ENCODE results near the gene KCNQ5.

The KCNQ5 gene

DNA sequence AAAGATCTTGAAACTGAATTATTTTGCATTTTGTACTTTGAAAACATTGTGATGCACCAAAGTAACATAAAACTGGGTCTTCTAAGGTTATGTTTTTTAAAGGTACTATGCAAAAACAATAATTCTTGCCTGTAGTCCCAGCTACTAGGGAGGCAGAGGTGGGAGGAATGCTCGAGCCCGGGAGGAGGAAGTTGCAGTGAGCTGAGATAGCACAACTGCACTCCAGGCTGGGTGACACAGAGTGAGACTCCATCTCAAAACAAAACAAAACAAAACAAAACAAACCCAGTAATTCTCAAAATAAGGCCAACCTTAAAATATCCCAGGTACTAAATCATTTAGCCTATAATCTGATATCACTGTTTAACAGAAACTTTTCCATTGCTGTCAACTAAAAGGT, 333.8 kb downstream of the KCNQ5 start:
- Histone ChIP-seq H3K27me3 (ENCODE audit: low read length) (no peaks in the 10 kb centered on the region), H2AFZ (ENCODE audit: low read depth, low read length, severe bottlenecking) (no peak overlapping the region), H3K4me2 (ENCODE audit: low read depth, low read length, poor library complexity, severe bottlenecking) (peak overlapping the region; percentile 2), H3K9me2 (replicated peaks; ENCODE audit: insufficient read depth, low read length) (no peaks in the 10 kb centered on the region), H3K36me3 (ENCODE audit: low read length) (no peaks in the 10 kb centered on the region), H3F3A (ENCODE audit: insufficient read depth) (no peaks in the 10 kb centered on the region), H3K79me2 (ENCODE audit: insufficient read depth, low read length) (no peaks in the 10 kb centered on the region), H3K4me3 (ENCODE audit: insufficient read depth, low read length, poor library complexity, severe bottlenecking) (no peak overlapping the region), H4K20me1 (ENCODE audit: low read depth, low read length) (no peaks in the 10 kb centered on the region), H3K9ac (ENCODE audit: low read length) (no peak overlapping the region), H3K9me3 (ENCODE audit: insufficient read depth, low read length) (no peaks in the 10 kb centered on the region), H3K27ac (ENCODE audit: low read depth, low read length) (no peak overlapping the region)
- TF ChIP-seq EZH2phosphoT487 (conservative IDR thresholded peaks at IDR 0.05; ENCODE audit: low read length) = no peak
- TF ChIP-seq, protein P1, sequence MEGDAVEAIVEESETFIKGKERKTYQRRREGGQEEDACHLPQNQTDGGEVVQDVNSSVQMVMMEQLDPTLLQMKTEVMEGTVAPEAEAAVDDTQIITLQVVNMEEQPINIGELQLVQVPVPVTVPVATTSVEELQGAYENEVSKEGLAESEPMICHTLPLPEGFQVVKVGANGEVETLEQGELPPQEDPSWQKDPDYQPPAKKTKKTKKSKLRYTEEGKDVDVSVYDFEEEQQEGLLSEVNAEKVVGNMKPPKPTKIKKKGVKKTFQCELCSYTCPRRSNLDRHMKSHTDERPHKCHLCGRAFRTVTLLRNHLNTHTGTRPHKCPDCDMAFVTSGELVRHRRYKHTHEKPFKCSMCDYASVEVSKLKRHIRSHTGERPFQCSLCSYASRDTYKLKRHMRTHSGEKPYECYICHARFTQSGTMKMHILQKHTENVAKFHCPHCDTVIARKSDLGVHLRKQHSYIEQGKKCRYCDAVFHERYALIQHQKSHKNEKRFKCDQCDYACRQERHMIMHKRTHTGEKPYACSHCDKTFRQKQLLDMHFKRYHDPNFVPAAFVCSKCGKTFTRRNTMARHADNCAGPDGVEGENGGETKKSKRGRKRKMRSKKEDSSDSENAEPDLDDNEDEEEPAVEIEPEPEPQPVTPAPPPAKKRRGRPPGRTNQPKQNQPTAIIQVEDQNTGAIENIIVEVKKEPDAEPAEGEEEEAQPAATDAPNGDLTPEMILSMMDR (IDR thresholded peaks at IDR 0.05; ENCODE audit: insufficient read depth, low read length, poor library complexity, severe bottlenecking) = no peak

DNA sequence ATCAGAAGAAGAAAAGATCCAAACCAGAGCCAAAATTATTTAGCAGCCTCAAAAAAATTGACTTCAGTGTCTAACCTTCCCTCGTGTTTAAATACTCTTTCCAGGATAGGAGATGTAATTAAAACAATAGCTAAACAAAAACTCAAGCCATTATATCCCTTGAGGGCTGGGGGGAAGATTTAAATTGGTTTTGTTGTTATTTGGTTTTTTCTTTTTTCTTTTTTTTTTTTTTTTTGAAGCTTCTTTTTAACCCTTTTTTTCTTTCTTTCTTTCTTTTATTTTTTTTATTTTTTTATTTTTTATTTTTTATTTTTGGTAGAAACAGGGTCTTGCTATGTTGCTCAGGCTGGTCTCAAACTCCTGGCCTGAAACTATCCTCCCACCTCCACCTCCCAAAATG, 334.4 kb downstream of the KCNQ5 start:
- H3F3A ChIP-seq (ENCODE audit: insufficient read depth) = no peaks in the 10 kb centered on the region
- no peaks in the 10 kb centered on the region for H4K20me1 ChIP-seq (ENCODE audit: low read depth, low read length)
- H3K27ac ChIP-seq (ENCODE audit: low read depth, low read length) = no peak overlapping the region
- no peak overlapping the region for H3K9ac ChIP-seq (ENCODE audit: low read length)
- peak overlapping the region; percentile 2 for H3K4me2 ChIP-seq (ENCODE audit: low read depth, low read length, poor library complexity, severe bottlenecking)
- H3K9me3 ChIP-seq (ENCODE audit: insufficient read depth, low read length) = no peaks in the 10 kb centered on the region
- TF ChIP-seq EZH2phosphoT487 (conservative IDR thresholded peaks at IDR 0.05; ENCODE audit: low read length) = no peak
- TF ChIP-seq, protein P1 (IDR thresholded peaks at IDR 0.05; ENCODE audit: insufficient read depth, low read length, poor library complexity, severe bottlenecking) = no peak
- H3K36me3 ChIP-seq (ENCODE audit: low read length) = no peaks in the 10 kb centered on the region
- no peaks in the 10 kb centered on the region for H3K9me2 ChIP-seq (replicated peaks; ENCODE audit: insufficient read depth, low read length)
- no peaks in the 10 kb centered on the region for H3K79me2 ChIP-seq (ENCODE audit: insufficient read depth, low read length)
- H3K27me3 ChIP-seq (ENCODE audit: low read length) = no peaks in the 10 kb centered on the region
- H2AFZ ChIP-seq (ENCODE audit: low read depth, low read length, severe bottlenecking) = no peak overlapping the region
- no peak overlapping the region for H3K4me3 ChIP-seq (ENCODE audit: insufficient read depth, low read length, poor library complexity, severe bottlenecking)

DNA sequence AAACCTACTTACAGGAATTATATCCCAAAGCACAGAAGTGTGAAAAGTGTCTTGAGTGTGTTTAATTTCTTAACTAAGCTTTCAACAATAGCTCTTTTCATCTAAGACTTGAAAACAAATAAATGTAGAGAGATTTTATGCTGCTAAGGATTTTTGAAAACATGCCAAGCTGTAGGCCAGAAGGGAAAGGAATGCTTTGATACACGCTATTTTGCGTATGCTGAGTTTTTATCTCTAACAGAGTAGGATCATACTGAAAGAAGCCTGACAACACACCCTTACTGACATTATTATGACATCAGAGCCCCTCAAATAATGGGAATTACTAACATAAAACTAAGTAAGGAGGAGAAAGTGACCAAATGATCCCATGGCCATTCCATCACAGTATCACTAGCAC, 338.0 kb downstream of the KCNQ5 start:
- no peaks in the 10 kb centered on the region for H3K9me2 ChIP-seq (replicated peaks; ENCODE audit: insufficient read depth, low read length)
- H3K4me2 ChIP-seq (ENCODE audit: low read depth, low read length, poor library complexity, severe bottlenecking) = no peak overlapping the region
- H3F3A ChIP-seq (ENCODE audit: insufficient read depth) = 0 out of 2 replicates have a peak, but pooled peaks cover 2% of the 10 kb centered on the region
- no peak overlapping the region for H3K4me3 ChIP-seq (ENCODE audit: insufficient read depth, low read length, poor library complexity, severe bottlenecking)
- no peaks in the 10 kb centered on the region for H3K9me3 ChIP-seq (ENCODE audit: insufficient read depth, low read length)
- H3K79me2 ChIP-seq (ENCODE audit: insufficient read depth, low read length) = no peaks in the 10 kb centered on the region
- H3K36me3 ChIP-seq (ENCODE audit: low read length) = no peaks in the 10 kb centered on the region
- H3K27ac ChIP-seq (ENCODE audit: low read depth, low read length) = no peak overlapping the region
- H3K27me3 ChIP-seq (ENCODE audit: low read length) = no peaks in the 10 kb centered on the region
- H4K20me1 ChIP-seq (ENCODE audit: low read depth, low read length) = no peaks in the 10 kb centered on the region
- TF ChIP-seq EZH2phosphoT487 (conservative IDR thresholded peaks at IDR 0.05; ENCODE audit: low read length) = no peak
- TF ChIP-seq, protein P1 (IDR thresholded peaks at IDR 0.05; ENCODE audit: insufficient read depth, low read length, poor library complexity, severe bottlenecking) = no peak
- H2AFZ ChIP-seq (ENCODE audit: low read depth, low read length, severe bottlenecking) = no peak overlapping the region
- H3K9ac ChIP-seq (ENCODE audit: low read length) = no peak overlapping the region

Data from SU-DHL-6 (cell line).